ENCODE measurements around the gene DAAM2.

GRCh38 chr6:39953076-39953618 lies 161.0 kb downstream of the DAAM2 start:
- TF ChIP-seq POLR2A (IDR thresholded peaks at IDR 0.05) = no peak
- TF ChIP-seq CTCF (IDR thresholded peaks at IDR 0.05) = no peak
